KMS-11 (cell line): Measurements from ENCODE around the gene GSC2.

ENCODE experiments used
- H2AFZ ChIP-seq: fragments of 200-600 bp; sonication (generic); 2 replicates; pipeline ENCODE4 v1.6.1; 2016; ENCODE audit warnings: antibody characterized with exemption, mixed run types, low read depth
- H3K27ac ChIP-seq: fragments of 200-600 bp; sonication (generic); 2 replicates; pipeline ENCODE4 v1.6.1; 2016; ENCODE audit warnings: mild to moderate bottlenecking, mixed run types
- H3K27me3 ChIP-seq: fragments of 200-600 bp; sonication (generic); 2 replicates; pipeline ENCODE4 v1.6.1; 2017; ENCODE audit warnings: mild to moderate bottlenecking, low read depth, mixed run types, moderate library complexity; ENCODE audit not compliant: insufficient read depth
- H3K36me3 ChIP-seq: fragments of 200-600 bp; sonication (generic); 2 replicates; pipeline ENCODE4 v1.6.1; 2017; ENCODE audit warnings: mild to moderate bottlenecking, mixed run types; ENCODE audit not compliant: insufficient read depth
- H3K4me1 ChIP-seq: fragments of 200-600 bp; sonication (generic); 2 replicates; pipeline ENCODE4 v1.6.1; 2016; ENCODE audit warnings: mild to moderate bottlenecking, low read depth, mixed run types; ENCODE audit not compliant: poor library complexity, severe bottlenecking
- H3K4me2 ChIP-seq: fragments of 200-600 bp; sonication (generic); 2 replicates; pipeline ENCODE4 v1.7.0; 2016; ENCODE audit warnings: mild to moderate bottlenecking, mixed run types
- H3K4me3 ChIP-seq: fragments of 200-600 bp; sonication (generic); IDR thresholded peaks from 2 replicates; pipeline ENCODE4 v1.6.1; 2017; ENCODE audit warnings: low read depth, low read length, mixed read lengths; ENCODE audit not compliant: insufficient read depth
- H3K79me2 ChIP-seq: fragments of 200-600 bp; sonication (generic); 2 replicates; pipeline ENCODE4 v1.6.1; 2016; ENCODE audit warnings: low read depth, mixed run types; ENCODE audit not compliant: insufficient read depth
- H3K9ac ChIP-seq: fragments of 200-600 bp; sonication (generic); 2 replicates; pipeline ENCODE4 v1.6.1; 2016; ENCODE audit warnings: mild to moderate bottlenecking, mixed run types
- H4K20me1 ChIP-seq: fragments of 200-600 bp; sonication (generic); 2 replicates; pipeline ENCODE4 v1.6.1; 2016; ENCODE audit warnings: mild to moderate bottlenecking, mixed run types; ENCODE audit not compliant: insufficient read depth
- CTCF ChIP-seq: fragments of 200-600 bp; sonication (generic); conservative IDR thresholded peaks from 2 replicates; pipeline ENCODE4 v1.6.1; 2017; ENCODE audit warnings: low read depth, mild to moderate bottlenecking, antibody characterized with exemption, low read length, moderate library complexity, mixed read lengths

The GSC2 gene

DNA sequence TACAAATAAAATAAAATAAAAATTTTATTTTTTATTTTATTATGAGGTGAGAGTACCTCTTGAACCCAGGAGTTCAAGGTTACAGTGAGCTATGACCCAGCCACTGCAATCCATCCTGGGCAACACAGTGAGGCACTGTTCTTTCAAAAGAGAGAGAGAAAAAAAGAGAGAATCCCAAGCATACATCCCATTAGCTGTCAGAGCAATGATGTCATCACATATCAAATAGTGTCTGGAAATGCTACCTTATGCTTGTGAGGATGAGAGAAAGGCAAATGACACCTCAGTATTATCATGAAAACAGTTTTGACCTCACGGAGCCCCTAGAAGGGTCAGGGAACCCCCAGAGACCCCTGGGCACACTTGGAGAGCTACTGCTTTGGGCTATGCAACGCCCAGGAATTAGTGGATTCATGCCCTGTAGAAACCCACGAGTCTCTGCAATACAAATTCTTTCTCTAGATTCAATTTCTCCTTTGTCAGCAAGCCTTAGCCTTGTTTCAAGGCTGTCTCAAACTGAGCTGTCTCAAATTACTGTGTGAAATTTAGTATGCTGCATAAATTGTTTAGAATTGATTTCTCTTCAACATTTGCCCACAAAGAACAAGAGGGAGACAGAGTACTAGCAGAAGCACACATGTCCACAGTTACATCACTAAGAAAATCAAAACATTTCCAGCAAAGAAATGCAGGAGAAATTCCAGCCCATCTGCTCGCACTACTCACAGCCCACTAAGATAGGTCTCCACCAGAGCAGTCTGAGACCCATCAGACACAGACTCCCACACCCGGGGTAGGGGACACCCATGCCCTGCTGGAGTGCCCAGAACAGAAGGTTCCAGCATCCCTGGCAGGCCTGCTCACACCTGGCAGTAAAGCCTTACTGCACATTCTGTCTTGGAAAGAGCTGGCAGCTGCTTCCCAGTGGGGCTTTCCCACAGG, 45.9 kb downstream of the GSC2 start:
- Histone ChIP-seq H4K20me1 (peaks cover 23% of the 10 kb centered on the region; the same call in 1 of the 2 replicates), H3K9ac (peak overlapping the region; percentile 7; the same call in 1 of the 2 replicates), H3K4me3 (no peak overlapping the region)

GRCh38 chr22:19098157-19098556, 51.9 kb downstream of the GSC2 start:
- Histone ChIP-seq H2AFZ (no peak overlapping the region), H3K9ac (no peak overlapping the region), H3K79me2 (peaks cover 43% of the 10 kb centered on the region), H3K4me2 (no peak overlapping the region), H4K20me1 (no peaks in the 10 kb centered on the region; the same call in 1 of the 2 replicates), H3K27me3 (no peaks in the 10 kb centered on the region), H3K4me3 (no peak overlapping the region), H3K27ac (no peak overlapping the region), H3K36me3 (no peaks in the 10 kb centered on the region), H3K4me1 (no peaks in the 10 kb centered on the region)
- TF ChIP-seq CTCF = no peak

More for the DNA sequence above, 45.9 kb downstream of the GSC2 start:
- Histone ChIP-seq H3K36me3 (no peaks in the 10 kb centered on the region), H2AFZ (no peak overlapping the region), H3K4me2 (0 out of 2 replicates have a peak overlapping the region, but pooled peaks have one; percentile 25), H3K4me1 (peaks cover 41% of the 10 kb centered on the region), H3K79me2 (peaks cover 91% of the 10 kb centered on the region), H3K27me3 (no peaks in the 10 kb centered on the region), H3K27ac (peak overlapping the region; percentile 4; the same call in 1 of the 2 replicates)
- no peak for TF ChIP-seq CTCF

DNA sequence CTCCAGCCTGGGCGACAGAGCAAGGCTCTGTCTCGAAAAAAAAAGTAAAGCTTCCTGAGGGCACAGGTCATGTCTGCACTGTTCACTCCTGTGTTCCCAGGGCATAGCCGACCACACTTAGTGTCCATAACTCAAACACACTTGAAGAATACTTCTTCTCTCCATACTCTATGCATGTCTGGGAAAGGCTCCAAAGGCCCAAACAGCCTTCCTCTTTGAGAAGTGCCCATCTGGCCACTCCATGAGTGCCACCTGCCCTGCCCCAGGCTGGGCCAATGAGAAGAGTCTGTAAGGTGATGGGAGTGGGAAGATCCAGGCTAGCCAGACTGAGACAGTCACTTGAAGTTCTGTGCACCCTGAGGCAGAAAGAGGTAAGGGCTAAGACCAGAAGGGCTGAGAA, 52.6 kb downstream of the GSC2 start:
- Histone ChIP-seq H3K79me2 (peaks cover 37% of the 10 kb centered on the region), H4K20me1 (no peaks in the 10 kb centered on the region; the same call in 1 of the 2 replicates)

More for the DNA sequence above, 52.6 kb downstream of the GSC2 start:
- H3K4me1 ChIP-seq = no peaks in the 10 kb centered on the region
- H3K27ac ChIP-seq = no peak overlapping the region
- no peak for TF ChIP-seq CTCF
- no peaks in the 10 kb centered on the region for H3K36me3 ChIP-seq
- H3K9ac ChIP-seq = no peak overlapping the region
- no peak overlapping the region for H3K4me3 ChIP-seq
- H3K4me2 ChIP-seq = no peak overlapping the region
- H3K27me3 ChIP-seq = no peaks in the 10 kb centered on the region
- no peak overlapping the region for H2AFZ ChIP-seq
